Loucy (cell line): ENCODE measurements around the gene SEC11C.

ENCODE experiments used
- EZH2phosphoT487 ChIP-seq: fragments of 200-600 bp; IDR thresholded peaks from 2 replicates; pipeline ENCODE4 v1.6.1; 2018; ENCODE audit warnings: antibody characterized with exemption, mild to moderate bottlenecking, moderate library complexity, borderline replicate concordance
- TF ChIP-seq, protein P1 (sequence below): fragments of 200-600 bp; sonication (generic); conservative IDR thresholded peaks from 2 replicates; pipeline ENCODE4 v1.5.1; 2014; ENCODE audit warnings: mild to moderate bottlenecking, antibody characterized with exemption, low read length

DNA sequence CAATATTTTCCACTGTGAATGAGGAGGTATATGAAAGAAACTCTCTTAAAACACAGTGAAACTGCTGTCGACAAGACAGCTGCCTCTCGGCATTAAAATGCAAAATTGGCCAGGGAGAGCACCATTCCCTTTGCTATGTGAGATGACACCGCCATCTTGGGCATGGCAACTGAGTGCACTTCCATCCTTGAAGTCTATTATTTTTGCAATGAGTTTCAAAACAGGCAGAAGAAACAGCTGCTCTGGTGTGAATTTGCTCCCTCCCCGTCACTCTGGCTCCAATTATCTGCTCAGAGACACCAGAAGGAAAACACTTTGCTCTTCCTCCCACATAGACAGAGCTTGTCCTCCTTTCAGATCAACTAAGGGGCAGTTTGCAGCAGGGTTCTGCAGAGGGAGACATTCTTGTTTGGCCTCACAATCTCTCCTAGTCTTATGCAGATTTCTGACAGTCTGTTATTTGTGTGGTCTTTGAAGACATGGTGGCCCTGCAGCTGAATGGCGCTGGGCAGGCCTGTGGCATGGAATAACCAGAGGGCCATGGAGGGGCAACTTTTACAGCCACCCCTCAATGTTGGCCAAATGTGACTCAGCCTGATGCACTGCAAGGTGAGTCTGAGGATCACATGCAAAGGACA, 48.6 kb upstream of the SEC11C start:
- TF ChIP-seq, protein P1, sequence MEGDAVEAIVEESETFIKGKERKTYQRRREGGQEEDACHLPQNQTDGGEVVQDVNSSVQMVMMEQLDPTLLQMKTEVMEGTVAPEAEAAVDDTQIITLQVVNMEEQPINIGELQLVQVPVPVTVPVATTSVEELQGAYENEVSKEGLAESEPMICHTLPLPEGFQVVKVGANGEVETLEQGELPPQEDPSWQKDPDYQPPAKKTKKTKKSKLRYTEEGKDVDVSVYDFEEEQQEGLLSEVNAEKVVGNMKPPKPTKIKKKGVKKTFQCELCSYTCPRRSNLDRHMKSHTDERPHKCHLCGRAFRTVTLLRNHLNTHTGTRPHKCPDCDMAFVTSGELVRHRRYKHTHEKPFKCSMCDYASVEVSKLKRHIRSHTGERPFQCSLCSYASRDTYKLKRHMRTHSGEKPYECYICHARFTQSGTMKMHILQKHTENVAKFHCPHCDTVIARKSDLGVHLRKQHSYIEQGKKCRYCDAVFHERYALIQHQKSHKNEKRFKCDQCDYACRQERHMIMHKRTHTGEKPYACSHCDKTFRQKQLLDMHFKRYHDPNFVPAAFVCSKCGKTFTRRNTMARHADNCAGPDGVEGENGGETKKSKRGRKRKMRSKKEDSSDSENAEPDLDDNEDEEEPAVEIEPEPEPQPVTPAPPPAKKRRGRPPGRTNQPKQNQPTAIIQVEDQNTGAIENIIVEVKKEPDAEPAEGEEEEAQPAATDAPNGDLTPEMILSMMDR = no peak
- no peak for TF ChIP-seq EZH2phosphoT487
